ENCODE measurements around the gene SEMA4G.

The SEMA4G gene

DNA sequence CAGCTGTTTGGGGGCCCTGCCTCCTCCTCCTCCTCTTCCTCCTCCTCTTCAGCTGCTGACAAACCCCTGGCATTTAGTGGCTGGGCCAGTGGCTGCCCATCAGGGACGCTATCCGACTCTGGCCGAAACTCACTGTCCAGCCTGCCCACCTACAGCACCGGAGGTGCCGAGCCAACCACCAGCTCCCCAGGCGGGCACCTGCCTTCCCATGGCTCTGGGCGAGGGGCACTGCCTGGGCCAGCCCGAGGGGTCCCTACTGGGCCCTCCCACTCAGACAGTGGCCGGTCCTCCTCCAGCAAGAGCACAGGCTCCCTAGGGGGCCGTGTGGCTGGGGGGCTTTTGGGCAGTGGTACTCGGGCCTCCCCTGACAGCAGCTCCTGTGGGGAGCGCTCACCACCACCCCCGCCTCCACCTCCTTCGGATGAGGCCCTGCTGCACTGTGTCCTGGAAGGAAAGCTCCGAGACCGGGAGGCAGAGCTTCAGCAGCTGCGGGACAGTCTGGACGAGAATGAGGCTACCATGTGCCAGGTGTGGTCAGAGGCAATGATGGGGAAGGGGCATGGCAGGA, 34.4 kb downstream of the SEMA4G start:
- Histone ChIP-seq H3K4me3 (ENCODE audit: insufficient read depth, low read length, poor library complexity, severe bottlenecking) (no peak overlapping the region), H2AFZ (ENCODE audit: low read depth, low read length, severe bottlenecking) (no peak overlapping the region), H3K27ac (ENCODE audit: low read depth, low read length) (no peak overlapping the region), H3K9ac (ENCODE audit: low read length) (no peak overlapping the region), H3K9me3 (ENCODE audit: insufficient read depth, low read length) (no peaks in the 10 kb centered on the region), H3K36me3 (ENCODE audit: low read length) (no peaks in the 10 kb centered on the region), H3F3A (ENCODE audit: insufficient read depth) (peaks cover 2% of the 10 kb centered on the region), H4K20me1 (ENCODE audit: low read depth, low read length) (no peaks in the 10 kb centered on the region), H3K27me3 (ENCODE audit: low read length) (no peaks in the 10 kb centered on the region), H3K9me2 (replicated peaks; ENCODE audit: insufficient read depth, low read length) (no peaks in the 10 kb centered on the region), H3K79me2 (ENCODE audit: insufficient read depth, low read length) (no peaks in the 10 kb centered on the region), H3K4me2 (ENCODE audit: low read depth, low read length, poor library complexity, severe bottlenecking) (no peak overlapping the region)
- TF ChIP-seq EZH2phosphoT487 (conservative IDR thresholded peaks at IDR 0.05; ENCODE audit: low read length): no peak
- TF ChIP-seq, protein P1, sequence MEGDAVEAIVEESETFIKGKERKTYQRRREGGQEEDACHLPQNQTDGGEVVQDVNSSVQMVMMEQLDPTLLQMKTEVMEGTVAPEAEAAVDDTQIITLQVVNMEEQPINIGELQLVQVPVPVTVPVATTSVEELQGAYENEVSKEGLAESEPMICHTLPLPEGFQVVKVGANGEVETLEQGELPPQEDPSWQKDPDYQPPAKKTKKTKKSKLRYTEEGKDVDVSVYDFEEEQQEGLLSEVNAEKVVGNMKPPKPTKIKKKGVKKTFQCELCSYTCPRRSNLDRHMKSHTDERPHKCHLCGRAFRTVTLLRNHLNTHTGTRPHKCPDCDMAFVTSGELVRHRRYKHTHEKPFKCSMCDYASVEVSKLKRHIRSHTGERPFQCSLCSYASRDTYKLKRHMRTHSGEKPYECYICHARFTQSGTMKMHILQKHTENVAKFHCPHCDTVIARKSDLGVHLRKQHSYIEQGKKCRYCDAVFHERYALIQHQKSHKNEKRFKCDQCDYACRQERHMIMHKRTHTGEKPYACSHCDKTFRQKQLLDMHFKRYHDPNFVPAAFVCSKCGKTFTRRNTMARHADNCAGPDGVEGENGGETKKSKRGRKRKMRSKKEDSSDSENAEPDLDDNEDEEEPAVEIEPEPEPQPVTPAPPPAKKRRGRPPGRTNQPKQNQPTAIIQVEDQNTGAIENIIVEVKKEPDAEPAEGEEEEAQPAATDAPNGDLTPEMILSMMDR (IDR thresholded peaks at IDR 0.05; ENCODE audit: insufficient read depth, low read length, poor library complexity, severe bottlenecking): no peak

DNA sequence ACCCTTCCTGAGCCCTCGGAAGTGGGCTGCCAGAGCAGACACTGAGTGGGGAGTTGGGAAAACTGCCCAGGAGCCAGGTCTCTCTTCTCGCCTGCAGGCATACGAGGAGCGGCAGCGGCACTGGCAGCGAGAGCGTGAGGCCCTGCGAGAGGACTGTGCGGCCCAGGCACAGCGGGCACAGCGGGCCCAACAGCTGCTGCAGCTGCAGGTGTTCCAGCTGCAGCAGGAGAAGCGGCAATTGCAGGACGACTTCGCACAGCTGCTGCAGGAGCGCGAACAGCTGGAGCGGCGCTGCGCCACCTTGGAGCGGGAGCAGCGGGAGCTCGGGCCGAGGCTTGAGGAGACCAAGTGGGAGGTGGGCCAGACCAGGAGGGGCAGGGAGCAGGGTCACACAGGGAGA, 36.1 kb downstream of the SEMA4G start:
- Histone ChIP-seq H3K79me2 (ENCODE audit: insufficient read depth, low read length) (no peaks in the 10 kb centered on the region), H3K36me3 (ENCODE audit: low read length) (no peaks in the 10 kb centered on the region), H3K27ac (ENCODE audit: low read depth, low read length) (no peak overlapping the region), H3F3A (ENCODE audit: insufficient read depth) (no peaks in the 10 kb centered on the region), H3K4me3 (ENCODE audit: insufficient read depth, low read length, poor library complexity, severe bottlenecking) (no peak overlapping the region), H4K20me1 (ENCODE audit: low read depth, low read length) (no peaks in the 10 kb centered on the region), H3K27me3 (ENCODE audit: low read length) (no peaks in the 10 kb centered on the region), H3K9me2 (replicated peaks; ENCODE audit: insufficient read depth, low read length) (no peaks in the 10 kb centered on the region), H3K9me3 (ENCODE audit: insufficient read depth, low read length) (no peaks in the 10 kb centered on the region), H3K4me2 (ENCODE audit: low read depth, low read length, poor library complexity, severe bottlenecking) (no peak overlapping the region), H2AFZ (ENCODE audit: low read depth, low read length, severe bottlenecking) (no peak overlapping the region), H3K9ac (ENCODE audit: low read length) (no peak overlapping the region)
- TF ChIP-seq, protein P1 (IDR thresholded peaks at IDR 0.05; ENCODE audit: insufficient read depth, low read length, poor library complexity, severe bottlenecking): no peak
- TF ChIP-seq EZH2phosphoT487 (conservative IDR thresholded peaks at IDR 0.05; ENCODE audit: low read length): no peak

DNA sequence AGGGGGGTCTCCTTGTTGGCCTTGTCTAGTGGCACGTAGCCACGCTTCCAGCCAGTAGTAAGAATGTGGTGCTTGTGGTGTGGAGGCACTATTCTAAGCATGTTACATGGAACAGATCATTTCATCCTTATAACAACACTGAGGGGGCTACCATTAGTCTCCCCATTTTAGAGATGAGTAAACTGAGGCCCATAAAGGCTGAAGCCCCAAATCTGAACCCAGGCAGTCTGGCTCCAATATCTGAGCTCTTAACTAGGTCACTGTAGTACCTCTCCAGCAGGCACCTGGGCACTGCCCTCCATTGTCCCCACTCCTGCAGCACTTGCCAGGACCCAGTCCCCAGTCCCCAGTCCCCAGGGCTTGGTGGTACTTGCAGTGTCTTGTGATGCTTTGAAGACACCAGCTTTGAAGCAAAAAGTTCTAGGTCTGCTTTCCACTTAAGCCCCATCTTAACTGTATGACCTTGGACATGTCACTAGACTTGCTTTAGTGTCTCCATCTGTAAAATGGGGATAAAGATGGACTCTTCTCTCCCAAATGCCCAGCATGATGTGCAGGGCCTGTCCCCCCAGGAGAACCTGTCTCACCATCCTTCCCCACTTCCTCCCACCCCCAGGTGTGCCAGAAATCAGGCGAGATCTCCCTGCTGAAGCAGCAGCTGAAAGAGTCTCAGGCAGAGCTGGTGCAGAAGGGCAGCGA, 36.7 kb downstream of the SEMA4G start:
- Histone ChIP-seq H3K4me2 (ENCODE audit: low read depth, low read length, poor library complexity, severe bottlenecking) (no peak overlapping the region), H3K27ac (ENCODE audit: low read depth, low read length) (no peak overlapping the region), H3K79me2 (ENCODE audit: insufficient read depth, low read length) (no peaks in the 10 kb centered on the region), H3K27me3 (ENCODE audit: low read length) (no peaks in the 10 kb centered on the region), H3K9ac (ENCODE audit: low read length) (no peak overlapping the region), H4K20me1 (ENCODE audit: low read depth, low read length) (no peaks in the 10 kb centered on the region), H3K9me2 (replicated peaks; ENCODE audit: insufficient read depth, low read length) (no peaks in the 10 kb centered on the region), H3F3A (ENCODE audit: insufficient read depth) (no peaks in the 10 kb centered on the region), H3K4me3 (ENCODE audit: insufficient read depth, low read length, poor library complexity, severe bottlenecking) (no peak overlapping the region), H3K9me3 (ENCODE audit: insufficient read depth, low read length) (no peaks in the 10 kb centered on the region), H3K36me3 (ENCODE audit: low read length) (no peaks in the 10 kb centered on the region), H2AFZ (ENCODE audit: low read depth, low read length, severe bottlenecking) (no peak overlapping the region)
- TF ChIP-seq, protein P1 (IDR thresholded peaks at IDR 0.05; ENCODE audit: insufficient read depth, low read length, poor library complexity, severe bottlenecking): no peak
- TF ChIP-seq EZH2phosphoT487 (conservative IDR thresholded peaks at IDR 0.05; ENCODE audit: low read length): no peak
